NCI-H446 (cell line): ENCODE data around the gene IER3.
"Not testable (repeated sequence)": the region's sequence is repeated elsewhere in the genome, so short reads cannot be mapped to it uniquely, and the experiment has no call there.

Source experiments
- DNase-seq, 2 experiments: peaks; one replicate each; lab custom pipeline; 2025; lab: John Stamatoyannopoulos, UW

Gene IER3

GRCh38 chr6:30723843-30724741 lies 20.3 kb downstream of the IER3 start:
- not testable (repeated sequence) for DNase-seq

GRCh38 chr6:30723159-30723842 lies 21.0 kb downstream of the IER3 start:
- DNase-seq = not testable (repeated sequence)

- peak; percentile 66 to 77 for DNase-seq
Measured at GRCh38 chr6:30722280-30723112, 21.9 kb downstream of the IER3 start.

GRCh38 chr6:30722025-30722279 lies 22.4 kb downstream of the IER3 start:
- DNase-seq = not testable (repeated sequence)

- DNase-seq = peak; percentile 78 to 95
Measured at GRCh38 chr6:30721198-30722024, 22.9 kb downstream of the IER3 start.

GRCh38 chr6:30720738-30721197 lies 23.6 kb downstream of the IER3 start:
- DNase-seq = peak; percentile 42 to 77

GRCh38 chr6:30719791-30720737 lies 24.3 kb downstream of the IER3 start, which contains the start of gene TUBB:
TSS of gene TUBB (plus strand) at chr6:30720352. CDS start at chr6:30720507, 155 bp downstream.
- DNase-seq = peak; percentile 94 to 97

GRCh38 chr6:30719356-30719755 lies 25.0 kb downstream of the IER3 start:
- no peak for DNase-seq

- not testable (repeated sequence) for DNase-seq
Measured at GRCh38 chr6:30717845-30718720, 26.3 kb downstream of the IER3 start.

GRCh38 chr6:30717129-30717844 lies 27.1 kb downstream of the IER3 start, which contains the start of gene MDC1:
TSS of gene MDC1 (minus strand) at chr6:30717281. CDS start at chr6:30715175, 2,106 bp downstream.
- DNase-seq = peak; percentile 99

GRCh38 chr6:30716879-30717128 lies 27.5 kb downstream of the IER3 start:
- DNase-seq = no peak

- no peak for DNase-seq
Measured at GRCh38 chr6:30714263-30714662, 30.1 kb downstream of the IER3 start.

- DNase-seq = no peak
Measured at GRCh38 chr6:30712441-30712945, 31.9 kb downstream of the IER3 start.

- no peak for DNase-seq
Measured at GRCh38 chr6:30711758-30712380, 32.5 kb downstream of the IER3 start.

GRCh38 chr6:30709101-30709868 lies 35.1 kb downstream of the IER3 start:
- no peak for DNase-seq

GRCh38 chr6:30707281-30707850 lies 37.0 kb downstream of the IER3 start:
- no peak for DNase-seq

- no peak for DNase-seq
Measured at GRCh38 chr6:30705620-30706019, 38.7 kb downstream of the IER3 start.
